ENCODE measurements around the gene CDKN2C.

CDKN2C gene

GRCh38 chr1:50971748-50972305 lies 1.8 kb downstream of the CDKN2C start:
- DNase-seq, result no peak
- H3K27me3 ChIP-seq (ENCODE audit: insufficient read depth, low read length, poor library complexity), result peaks cover 30% of the 10 kb centered on the region
- H4K8ac ChIP-seq (ENCODE audit: low read depth, low read length), result no peak overlapping the region
- H3K79me1 ChIP-seq (ENCODE audit: low read length), result no peaks in the 10 kb centered on the region
- no peak overlapping the region for H3K27ac ChIP-seq (ENCODE audit: low read depth, low read length)
- no peak overlapping the region for H3K4ac ChIP-seq (ENCODE audit: low read depth, low read length)
- H3K36me3 ChIP-seq (ENCODE audit: control insufficient read depth, insufficient read depth, low read length), result no peaks in the 10 kb centered on the region
- no peak overlapping the region for H3K23ac ChIP-seq (ENCODE audit: low read length)
- H3K56ac ChIP-seq (ENCODE audit: low read length), result no peak overlapping the region
- H3K18ac ChIP-seq (ENCODE audit: low read length), result no peak overlapping the region
- no peak overlapping the region for H3K4me3 ChIP-seq (ENCODE audit: low read length)
- no peak overlapping the region for H2BK15ac ChIP-seq (replicated peaks; ENCODE audit: low read depth)
- H3K79me2 ChIP-seq (ENCODE audit: control insufficient read depth, insufficient read depth, low read length), result no peaks in the 10 kb centered on the region
- H2BK5ac ChIP-seq (ENCODE audit: low read length), result no peak overlapping the region
- no peak overlapping the region for H4K5ac ChIP-seq (ENCODE audit: low read length)
- H3K9ac ChIP-seq (ENCODE audit: low read length), result no peak overlapping the region
- no peaks in the 10 kb centered on the region for H3K4me1 ChIP-seq (ENCODE audit: control insufficient read depth, low read depth, low read length)
- H2BK120ac ChIP-seq (ENCODE audit: low read depth, low read length), result no peak overlapping the region
- no CpG with 5 or more reads among the region's 6 CpGs for WGBS (ENCODE audit: extremely low coverage, insufficient coverage, low lambda C conversion rate)
- no peak overlapping the region for H3K4me2 ChIP-seq (ENCODE audit: low read length)
- H2AK5ac ChIP-seq (ENCODE audit: low read length), result no peak overlapping the region

DNA sequence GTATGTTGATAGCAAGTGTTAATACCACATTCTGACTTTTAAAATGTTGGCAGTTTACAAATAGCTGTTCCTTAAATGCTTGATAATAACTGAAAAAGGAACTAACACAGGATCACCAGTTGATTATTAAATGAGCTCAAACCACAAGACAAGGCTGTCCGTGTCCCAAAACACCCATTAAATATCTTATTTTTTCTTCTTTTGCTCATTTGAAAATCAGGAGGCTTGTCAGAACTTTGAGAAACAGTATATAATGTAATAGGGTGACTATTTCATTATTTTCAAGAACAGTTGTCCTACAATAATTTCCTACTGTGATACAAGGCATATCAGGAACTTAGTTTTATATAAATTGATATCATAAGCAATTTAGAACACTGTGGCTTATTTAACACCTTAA lies 2.7 kb downstream of the CDKN2C start:
- H3K4me3 ChIP-seq (ENCODE audit: low read length), result no peak overlapping the region
- no peak overlapping the region for H3K27ac ChIP-seq (ENCODE audit: low read depth, low read length)
- no peak overlapping the region for H2BK120ac ChIP-seq (ENCODE audit: low read depth, low read length)
- no CpG with 5 or more reads among the region's 1 CpG for WGBS (ENCODE audit: extremely low coverage, insufficient coverage, low lambda C conversion rate)
- H3K18ac ChIP-seq (ENCODE audit: low read length), result no peak overlapping the region
- no peaks in the 10 kb centered on the region for H3K4me1 ChIP-seq (ENCODE audit: control insufficient read depth, low read depth, low read length)
- H2BK15ac ChIP-seq (replicated peaks; ENCODE audit: low read depth), result no peak overlapping the region
- no peak overlapping the region for H3K9ac ChIP-seq (ENCODE audit: low read length)
- H3K79me2 ChIP-seq (ENCODE audit: control insufficient read depth, insufficient read depth, low read length), result no peaks in the 10 kb centered on the region
- no peak overlapping the region for H4K5ac ChIP-seq (ENCODE audit: low read length)
- no peak overlapping the region for H2AK5ac ChIP-seq (ENCODE audit: low read length)
- no peak overlapping the region for H3K4ac ChIP-seq (ENCODE audit: low read depth, low read length)
- no peak overlapping the region for H3K4me2 ChIP-seq (ENCODE audit: low read length)
- no peak overlapping the region for H3K23ac ChIP-seq (ENCODE audit: low read length)
- H3K27me3 ChIP-seq (ENCODE audit: insufficient read depth, low read length, poor library complexity), result peaks cover 31% of the 10 kb centered on the region
- H3K36me3 ChIP-seq (ENCODE audit: control insufficient read depth, insufficient read depth, low read length), result no peaks in the 10 kb centered on the region
- H4K8ac ChIP-seq (ENCODE audit: low read depth, low read length), result no peak overlapping the region
- H2BK5ac ChIP-seq (ENCODE audit: low read length), result no peak overlapping the region
- no peaks in the 10 kb centered on the region for H3K79me1 ChIP-seq (ENCODE audit: low read length)
- no peak overlapping the region for H3K56ac ChIP-seq (ENCODE audit: low read length)
- no peak for DNase-seq

DNA sequence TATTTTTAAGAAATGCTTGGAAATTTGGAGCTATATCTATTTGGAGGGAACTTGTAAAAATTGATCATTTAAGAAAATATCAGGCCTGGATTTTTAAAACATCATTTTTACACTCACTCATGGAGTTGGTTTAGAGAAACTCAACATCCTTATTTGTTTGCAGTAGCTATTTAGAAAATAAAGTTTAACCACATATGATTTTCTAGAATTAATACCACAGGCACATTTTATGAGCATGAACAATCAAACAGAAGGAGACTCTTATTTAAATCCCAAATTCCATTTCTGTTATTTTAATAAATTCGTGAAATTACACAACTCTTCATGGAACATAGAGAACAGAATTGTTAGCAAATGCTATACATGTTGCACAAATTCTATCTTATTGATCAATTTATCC lies 3.2 kb downstream of the CDKN2C start:
- Histone ChIP-seq H3K27me3 (ENCODE audit: insufficient read depth, low read length, poor library complexity) (peaks cover 31% of the 10 kb centered on the region), H3K4me3 (ENCODE audit: low read length) (no peak overlapping the region)

GRCh38 chr1:50973875-50974617 lies 4.0 kb downstream of the CDKN2C start:
- no CpG with 5 or more reads among the region's 13 CpGs for WGBS (ENCODE audit: extremely low coverage, insufficient coverage, low lambda C conversion rate)
- Histone ChIP-seq H3K27ac (ENCODE audit: low read depth, low read length) (no peak overlapping the region), H4K5ac (ENCODE audit: low read length) (no peak overlapping the region), H3K18ac (ENCODE audit: low read length) (no peak overlapping the region), H3K4ac (ENCODE audit: low read depth, low read length) (no peak overlapping the region), H3K36me3 (ENCODE audit: control insufficient read depth, insufficient read depth, low read length) (no peaks in the 10 kb centered on the region), H3K27me3 (ENCODE audit: insufficient read depth, low read length, poor library complexity) (peaks cover 38% of the 10 kb centered on the region), H2BK120ac (ENCODE audit: low read depth, low read length) (no peak overlapping the region), H2BK15ac (replicated peaks; ENCODE audit: low read depth) (no peak overlapping the region), H3K9ac (ENCODE audit: low read length) (no peak overlapping the region), H3K4me2 (ENCODE audit: low read length) (no peak overlapping the region), H2BK5ac (ENCODE audit: low read length) (no peak overlapping the region), H3K79me2 (ENCODE audit: control insufficient read depth, insufficient read depth, low read length) (no peaks in the 10 kb centered on the region), H3K56ac (ENCODE audit: low read length) (no peak overlapping the region), H3K4me3 (ENCODE audit: low read length) (no peak overlapping the region), H3K4me1 (ENCODE audit: control insufficient read depth, low read depth, low read length) (no peaks in the 10 kb centered on the region), H3K79me1 (ENCODE audit: low read length) (no peaks in the 10 kb centered on the region), H2AK5ac (ENCODE audit: low read length) (no peak overlapping the region), H4K8ac (ENCODE audit: low read depth, low read length) (no peak overlapping the region), H3K23ac (ENCODE audit: low read length) (no peak overlapping the region)
- peak; percentile 29 for DNase-seq

More for the DNA sequence above, 3.2 kb downstream of the CDKN2C start:
- Histone ChIP-seq H3K4me1 (ENCODE audit: control insufficient read depth, low read depth, low read length) (no peaks in the 10 kb centered on the region), H3K23ac (ENCODE audit: low read length) (no peak overlapping the region), H4K5ac (ENCODE audit: low read length) (no peak overlapping the region), H3K56ac (ENCODE audit: low read length) (no peak overlapping the region), H2BK15ac (replicated peaks; ENCODE audit: low read depth) (no peak overlapping the region), H3K79me2 (ENCODE audit: control insufficient read depth, insufficient read depth, low read length) (no peaks in the 10 kb centered on the region), H3K4me2 (ENCODE audit: low read length) (no peak overlapping the region), H3K9ac (ENCODE audit: low read length) (no peak overlapping the region), H2BK120ac (ENCODE audit: low read depth, low read length) (no peak overlapping the region), H3K79me1 (ENCODE audit: low read length) (no peaks in the 10 kb centered on the region), H2AK5ac (ENCODE audit: low read length) (no peak overlapping the region), H3K18ac (ENCODE audit: low read length) (no peak overlapping the region), H3K36me3 (ENCODE audit: control insufficient read depth, insufficient read depth, low read length) (no peaks in the 10 kb centered on the region), H4K8ac (ENCODE audit: low read depth, low read length) (no peak overlapping the region), H2BK5ac (ENCODE audit: low read length) (no peak overlapping the region), H3K4ac (ENCODE audit: low read depth, low read length) (no peak overlapping the region), H3K27ac (ENCODE audit: low read depth, low read length) (no peak overlapping the region)
- WGBS (ENCODE audit: extremely low coverage, insufficient coverage, low lambda C conversion rate), result no CpG with 5 or more reads among the region's 1 CpG
- DNase-seq, result no peak

GRCh38 chr1:50974618-50974935 lies 4.5 kb downstream of the CDKN2C start:
- Histone ChIP-seq H3K4me2 (ENCODE audit: low read length) (no peak overlapping the region), H3K36me3 (ENCODE audit: control insufficient read depth, insufficient read depth, low read length) (no peaks in the 10 kb centered on the region), H3K79me1 (ENCODE audit: low read length) (no peaks in the 10 kb centered on the region), H4K8ac (ENCODE audit: low read depth, low read length) (no peak overlapping the region), H2BK120ac (ENCODE audit: low read depth, low read length) (no peak overlapping the region), H3K9ac (ENCODE audit: low read length) (no peak overlapping the region), H3K27ac (ENCODE audit: low read depth, low read length) (no peak overlapping the region), H3K56ac (ENCODE audit: low read length) (no peak overlapping the region), H3K23ac (ENCODE audit: low read length) (no peak overlapping the region), H2AK5ac (ENCODE audit: low read length) (no peak overlapping the region), H3K4ac (ENCODE audit: low read depth, low read length) (no peak overlapping the region), H2BK5ac (ENCODE audit: low read length) (no peak overlapping the region), H2BK15ac (replicated peaks; ENCODE audit: low read depth) (no peak overlapping the region), H3K4me1 (ENCODE audit: control insufficient read depth, low read depth, low read length) (no peaks in the 10 kb centered on the region), H3K79me2 (ENCODE audit: control insufficient read depth, insufficient read depth, low read length) (no peaks in the 10 kb centered on the region), H3K4me3 (ENCODE audit: low read length) (no peak overlapping the region), H3K27me3 (ENCODE audit: insufficient read depth, low read length, poor library complexity) (peaks cover 39% of the 10 kb centered on the region), H3K18ac (ENCODE audit: low read length) (no peak overlapping the region), H4K5ac (ENCODE audit: low read length) (no peak overlapping the region)
- no peak for DNase-seq
- no CpG with 5 or more reads among the region's 1 CpG for WGBS (ENCODE audit: extremely low coverage, insufficient coverage, low lambda C conversion rate)

DNA sequence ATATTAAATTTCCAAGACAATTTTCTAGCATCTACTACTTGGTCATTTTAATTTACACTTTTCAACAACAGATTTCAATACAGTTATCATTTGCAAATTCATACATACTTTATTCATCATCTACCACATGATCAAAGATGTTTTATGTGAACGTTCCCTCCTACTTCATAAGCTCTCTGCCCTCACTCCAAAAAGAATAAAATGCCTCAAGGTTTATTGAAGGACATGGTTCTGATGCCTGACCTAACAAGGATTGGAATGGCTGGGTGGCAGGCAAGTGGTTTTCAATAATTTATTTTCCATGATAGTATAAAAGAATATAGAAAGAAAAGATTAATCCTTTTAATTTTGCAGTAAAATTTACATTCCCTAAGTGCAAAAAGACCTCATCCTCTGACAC lies 5.4 kb downstream of the CDKN2C start:
- no peak overlapping the region for H4K8ac ChIP-seq (ENCODE audit: low read depth, low read length)
- no peak overlapping the region for H2AK5ac ChIP-seq (ENCODE audit: low read length)
- no peak overlapping the region for H4K5ac ChIP-seq (ENCODE audit: low read length)
- H2BK15ac ChIP-seq (replicated peaks; ENCODE audit: low read depth), result no peak overlapping the region
- H3K27me3 ChIP-seq (ENCODE audit: insufficient read depth, low read length, poor library complexity), result peaks cover 36% of the 10 kb centered on the region
- no peak overlapping the region for H2BK5ac ChIP-seq (ENCODE audit: low read length)
- no peak overlapping the region for H3K4me3 ChIP-seq (ENCODE audit: low read length)
- no peak overlapping the region for H3K23ac ChIP-seq (ENCODE audit: low read length)
- H3K79me1 ChIP-seq (ENCODE audit: low read length), result no peaks in the 10 kb centered on the region
- no peak overlapping the region for H3K18ac ChIP-seq (ENCODE audit: low read length)
- H3K9ac ChIP-seq (ENCODE audit: low read length), result no peak overlapping the region
- no peak overlapping the region for H3K4ac ChIP-seq (ENCODE audit: low read depth, low read length)
- no peaks in the 10 kb centered on the region for H3K36me3 ChIP-seq (ENCODE audit: control insufficient read depth, insufficient read depth, low read length)
- H3K4me2 ChIP-seq (ENCODE audit: low read length), result no peak overlapping the region
- H3K56ac ChIP-seq (ENCODE audit: low read length), result no peak overlapping the region
- no peaks in the 10 kb centered on the region for H3K79me2 ChIP-seq (ENCODE audit: control insufficient read depth, insufficient read depth, low read length)
- no peak for DNase-seq
- no peaks in the 10 kb centered on the region for H3K4me1 ChIP-seq (ENCODE audit: control insufficient read depth, low read depth, low read length)
- WGBS (ENCODE audit: extremely low coverage, insufficient coverage, low lambda C conversion rate), result no CpG with 5 or more reads among the region's 1 CpG
- H2BK120ac ChIP-seq (ENCODE audit: low read depth, low read length), result no peak overlapping the region
- no peak overlapping the region for H3K27ac ChIP-seq (ENCODE audit: low read depth, low read length)
